SK-N-SH treated with all-trans-retinoic acid at 6 μM for 48 hours (cell line): ENCODE results near the gene TSSK6.

Source experiments
- CSRNP3 ChIP-seq: fragments of 250-450 bp; sonication (Bioruptor Pico); IDR thresholded peaks from 2 replicates; pipeline ENCODE4 v1.5.1; 2021; ENCODE audit warnings: mild to moderate bottlenecking, moderate library complexity
- ISL1 ChIP-seq: fragments of 250-450 bp; sonication (Bioruptor Pico); IDR thresholded peaks from 2 replicates; pipeline ENCODE4 v2.1.2; 2022; ENCODE audit warnings: mild to moderate bottlenecking, moderate library complexity
- ZFP3 ChIP-seq: fragments of 250-450 bp; sonication (Bioruptor Pico); IDR thresholded peaks from 2 replicates; pipeline ENCODE4 v1.5.0; 2020; ENCODE audit warnings: mild to moderate bottlenecking, moderate library complexity
- ZNF8 ChIP-seq: fragments of 450-650 bp; formaldehyde crosslinking; IDR thresholded peaks from 2 replicates; pipeline ENCODE4 v1.5.0; 2020; ENCODE audit warnings: mild to moderate bottlenecking, moderate library complexity

- TF ChIP-seq CSRNP3 = no peak
- no peak for TF ChIP-seq ISL1 (CRISPR knock-in tag)
- no peak for TF ChIP-seq ZFP3 (CRISPR knock-in tag)
- no peak for TF ChIP-seq ZNF8
Observed at GRCh38 chr19:19542507-19542906, 27.2 kb upstream of the TSSK6 start.
